MM.1S (cell line): ENCODE data around the gene OXSR1.

Source experiments
- DNase-seq: peaks from one replicate; pipeline ENCODE4 v3.0.0-alpha.2; 2015
- H2AFZ ChIP-seq: fragments of 300-600 bp; sonication (generic); 2 replicates; pipeline ENCODE4 v1.6.0; 2016; ENCODE audit warnings: antibody characterized with exemption, low read length
- H3F3A ChIP-seq: fragments of 300-600 bp; sonication (generic); 2 replicates; pipeline ENCODE4 v1.6.1; 2016; ENCODE audit warnings: mild to moderate bottlenecking, antibody characterized with exemption, low read length, moderate library complexity, mixed read lengths; ENCODE audit not compliant: insufficient read depth
- H3K27ac ChIP-seq: fragments of 300-600 bp; sonication (generic); 2 replicates; pipeline ENCODE4 v1.5.1; 2016; ENCODE audit warnings: mild to moderate bottlenecking, low read length
- H3K27me3 ChIP-seq: fragments of 300-600 bp; sonication (generic); replicated peaks from 2 replicates; pipeline ENCODE4 v1.6.0; 2016; ENCODE audit warnings: low read length; ENCODE audit not compliant: insufficient read depth
- H3K36me3 ChIP-seq: fragments of 300-600 bp; sonication (generic); replicated peaks from 2 replicates; pipeline ENCODE4 v1.6.1; 2016; ENCODE audit warnings: mild to moderate bottlenecking, low read length, mixed read lengths; ENCODE audit not compliant: insufficient read depth
- H3K4me1 ChIP-seq: fragments of 300-600 bp; sonication (generic); 2 replicates; pipeline ENCODE4 v1.6.1; 2016; ENCODE audit warnings: low read length, mixed read lengths
- H3K4me2 ChIP-seq: fragments of 300-600 bp; sonication (generic); 2 replicates; pipeline ENCODE4 v1.6.0; 2016; ENCODE audit warnings: low read depth, low read length
- H3K4me3 ChIP-seq: fragments of 300-600 bp; sonication (generic); 2 replicates; pipeline ENCODE4 v1.5.1; 2016; ENCODE audit warnings: low read length, mixed read lengths
- H3K79me2 ChIP-seq: fragments of 300-600 bp; sonication (generic); 2 replicates; pipeline ENCODE4 v1.6.1; 2016; ENCODE audit warnings: mixed run types, low read length, mixed read lengths
- H3K9ac ChIP-seq: fragments of 300-600 bp; sonication (generic); 2 replicates; pipeline ENCODE4 v1.6.1; 2016; ENCODE audit warnings: low read length, mixed read lengths
- H3K9me2 ChIP-seq: fragments of 300-600 bp; sonication (generic); replicated peaks from 2 replicates; pipeline ENCODE4 v1.6.1; 2016; ENCODE audit warnings: mild to moderate bottlenecking, low read length, mixed read lengths; ENCODE audit not compliant: insufficient read depth
- H3K9me3 ChIP-seq: fragments of 300-600 bp; sonication (generic); replicated peaks from 2 replicates; pipeline ENCODE4 v1.6.1; 2016; ENCODE audit warnings: mild to moderate bottlenecking, low read length, mixed read lengths; ENCODE audit not compliant: insufficient read depth
- H4K20me1 ChIP-seq: fragments of 300-600 bp; sonication (generic); 2 replicates; pipeline ENCODE4 v1.6.1; 2016; ENCODE audit warnings: mild to moderate bottlenecking, low read length, moderate library complexity, mixed read lengths; ENCODE audit not compliant: insufficient read depth
- CTCF ChIP-seq: fragments of 300-600 bp; sonication (generic); IDR thresholded peaks from 2 replicates; pipeline ENCODE4 v1.5.1; 2016; ENCODE audit warnings: antibody characterized with exemption, low read length, mixed read lengths
- EZH2 ChIP-seq: fragments of 300-600 bp; sonication (generic); optimal IDR thresholded peaks from 2 replicates; pipeline ENCODE3; 2017; ENCODE audit warnings: low read depth, mild to moderate bottlenecking, antibody characterized with exemption, low read length, mixed read lengths
- EZH2phosphoT487 ChIP-seq: fragments of 300-600 bp; sonication (generic); IDR thresholded peaks from 2 replicates; pipeline ENCODE4 v1.6.1; 2018; ENCODE audit warnings: antibody characterized with exemption, low read length

The OXSR1 gene

GRCh38 chr3:38266810-38267209 is 101.5 kb downstream of the OXSR1 start:
- H3K9me2 ChIP-seq: no peaks in the 10 kb centered on the region
- no peaks in the 10 kb centered on the region for H4K20me1 ChIP-seq
- no peaks in the 10 kb centered on the region for H3K36me3 ChIP-seq
- H3K9me3 ChIP-seq: no peaks in the 10 kb centered on the region
- no peak for DNase-seq
- no peak overlapping the region for H3K27ac ChIP-seq
- H3K9ac ChIP-seq: no peak overlapping the region
- no peak overlapping the region for H2AFZ ChIP-seq
- no peak overlapping the region for H3K4me2 ChIP-seq
- H3K4me3 ChIP-seq: no peak overlapping the region
- no peaks in the 10 kb centered on the region for H3K79me2 ChIP-seq
- H3F3A ChIP-seq: no peaks in the 10 kb centered on the region
- TF ChIP-seq EZH2: no peak
- no peaks in the 10 kb centered on the region for H3K4me1 ChIP-seq
- no peaks in the 10 kb centered on the region for H3K27me3 ChIP-seq

GRCh38 chr3:38267662-38268061 is 102.3 kb downstream of the OXSR1 start:
- H3K9me3 ChIP-seq: no peaks in the 10 kb centered on the region
- no peak overlapping the region for H3K27ac ChIP-seq
- H3K9ac ChIP-seq: no peak overlapping the region
- no peaks in the 10 kb centered on the region for H3K36me3 ChIP-seq
- no peak overlapping the region for H3K4me3 ChIP-seq
- no peaks in the 10 kb centered on the region for H3K79me2 ChIP-seq
- no peaks in the 10 kb centered on the region for H3K4me1 ChIP-seq
- no peaks in the 10 kb centered on the region for H3F3A ChIP-seq
- no peak for DNase-seq
- H3K27me3 ChIP-seq: no peaks in the 10 kb centered on the region
- H3K4me2 ChIP-seq: no peak overlapping the region
- TF ChIP-seq EZH2phosphoT487: no peak
- no peak for TF ChIP-seq EZH2
- no peak for TF ChIP-seq CTCF
- no peaks in the 10 kb centered on the region for H4K20me1 ChIP-seq
- H3K9me2 ChIP-seq: no peaks in the 10 kb centered on the region
- H2AFZ ChIP-seq: no peak overlapping the region

- Histone ChIP-seq H3K4me2 (no peak overlapping the region), H3K79me2 (no peaks in the 10 kb centered on the region), H3K4me1 (no peaks in the 10 kb centered on the region), H3K9me3 (no peaks in the 10 kb centered on the region), H3K27ac (no peak overlapping the region), H2AFZ (no peak overlapping the region), H3K36me3 (no peaks in the 10 kb centered on the region), H4K20me1 (no peaks in the 10 kb centered on the region), H3F3A (no peaks in the 10 kb centered on the region), H3K27me3 (no peaks in the 10 kb centered on the region), H3K9ac (no peak overlapping the region), H3K4me3 (no peak overlapping the region), H3K9me2 (no peaks in the 10 kb centered on the region)
- TF ChIP-seq EZH2 (no peak), EZH2phosphoT487 (no peak), CTCF (no peak)
- DNase-seq: no peak
These were observed 102.8 kb downstream of the OXSR1 start for GRCh38 chr3:38268087-38268486.

GRCh38 chr3:38268522-38268921 is 103.2 kb downstream of the OXSR1 start:
- Histone ChIP-seq H3K4me2 (no peak overlapping the region), H3K9me3 (no peaks in the 10 kb centered on the region), H3F3A (no peaks in the 10 kb centered on the region), H4K20me1 (no peaks in the 10 kb centered on the region), H3K27ac (no peak overlapping the region), H3K4me1 (no peaks in the 10 kb centered on the region), H3K9ac (no peak overlapping the region), H3K9me2 (no peaks in the 10 kb centered on the region), H3K27me3 (no peaks in the 10 kb centered on the region), H3K36me3 (no peaks in the 10 kb centered on the region), H3K4me3 (no peak overlapping the region), H2AFZ (no peak overlapping the region), H3K79me2 (no peaks in the 10 kb centered on the region)
- no peak for DNase-seq
- no peak for TF ChIP-seq CTCF
- TF ChIP-seq EZH2: no peak
- TF ChIP-seq EZH2phosphoT487: no peak
